Activated naive CD8-positive, alpha-beta T cell treated with anti-CD3 and anti-CD28 coated beads, Interleukin-2, amount 50 U/mL, for 24 hours (primary cell): ENCODE data around the gene CREBL2.
A peak's percentile ranks its signal among the peaks of the same experiment; 100 is the strongest.

ENCODE experiments used
- ATAC-seq: fragments of 150-1000 bp; cut with Tn5 transposase; one replicate; pipeline ENCODE4 v1.10.0; 2021
- DNase-seq: peaks from one replicate; pipeline ENCODE4 v3.0.0; 2021
- H3K27ac Mint-ChIP-seq: one replicate; pipeline ENCODE4 v1.8.0; 2021; ENCODE audit warnings: mild to moderate bottlenecking, mixed read lengths
- H3K27me3 Mint-ChIP-seq: one replicate; pipeline ENCODE4 v1.8.0; 2021; ENCODE audit warnings: mixed read lengths
- H3K36me3 Mint-ChIP-seq: one replicate; pipeline ENCODE4 v1.8.0; 2021; ENCODE audit warnings: low read depth, mixed read lengths
- H3K4me1 Mint-ChIP-seq: one replicate; pipeline ENCODE4 v1.8.0; 2021; ENCODE audit warnings: mixed read lengths
- H3K4me3 Mint-ChIP-seq: one replicate; pipeline ENCODE4 v1.8.0; 2021; ENCODE audit warnings: mild to moderate bottlenecking, moderate library complexity, mixed read lengths
- H3K9me3 Mint-ChIP-seq: one replicate; pipeline ENCODE4 v1.8.0; 2021; ENCODE audit warnings: mixed read lengths

CREBL2 gene

GRCh38 chr12:12663644-12664294 is 52.1 kb downstream of the CREBL2 start:
- no peaks in the 10 kb centered on the region for H3K9me3 Mint-ChIP-seq
- no peaks in the 10 kb centered on the region for H3K27me3 Mint-ChIP-seq
- H3K27ac Mint-ChIP-seq = no peak overlapping the region
- no peak for DNase-seq
- no peaks in the 10 kb centered on the region for H3K4me1 Mint-ChIP-seq
- H3K4me3 Mint-ChIP-seq = no peak overlapping the region
- ATAC-seq = no peak
- H3K36me3 Mint-ChIP-seq = no peaks in the 10 kb centered on the region

DNA sequence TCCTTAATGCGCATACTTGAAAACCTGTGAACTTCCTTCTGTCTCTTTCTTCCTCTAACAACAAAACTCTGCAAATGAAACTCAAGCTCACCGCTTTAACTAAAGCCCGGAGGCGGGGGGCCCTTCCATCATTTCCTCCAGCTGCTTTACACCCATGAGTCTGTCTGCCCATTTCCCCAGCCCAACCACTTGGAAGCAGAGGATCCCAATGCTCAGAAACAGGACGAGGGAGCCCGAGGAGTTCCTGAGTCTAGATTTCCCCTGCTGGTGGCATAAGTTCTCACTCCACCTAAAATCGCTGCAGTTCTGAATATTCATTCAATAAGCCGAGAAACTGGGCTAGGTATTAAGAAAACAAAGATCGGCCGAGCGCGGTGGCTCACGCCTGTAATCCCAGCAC is 53.5 kb downstream of the CREBL2 start:
- H3K27ac Mint-ChIP-seq = no peak overlapping the region
- DNase-seq = no peak
- no peak for ATAC-seq
- H3K4me3 Mint-ChIP-seq = no peak overlapping the region
- no peaks in the 10 kb centered on the region for H3K27me3 Mint-ChIP-seq
- H3K4me1 Mint-ChIP-seq = no peaks in the 10 kb centered on the region
- no peaks in the 10 kb centered on the region for H3K36me3 Mint-ChIP-seq
- H3K9me3 Mint-ChIP-seq = no peaks in the 10 kb centered on the region

DNA sequence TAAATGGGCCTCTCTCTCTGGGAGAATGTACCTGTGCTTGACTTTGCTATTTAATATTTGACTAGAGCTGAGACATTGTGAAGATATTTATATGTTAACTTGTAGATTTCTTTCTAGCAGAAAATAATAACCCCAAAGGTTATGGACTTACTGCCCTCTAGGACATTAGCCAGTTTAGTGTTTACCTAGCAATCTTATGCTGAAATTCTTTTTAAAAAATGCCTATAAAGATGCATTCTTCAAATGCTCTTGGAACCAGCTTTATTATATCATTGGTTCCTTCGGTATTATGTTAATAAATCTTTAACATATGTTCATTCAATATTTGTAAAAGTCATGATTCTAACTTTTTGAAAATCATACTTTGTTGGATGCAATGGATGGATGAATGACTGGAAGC is 56.3 kb downstream of the CREBL2 start:
- ATAC-seq = no peak
- Mint-ChIP-seq H3K36me3 (no peaks in the 10 kb centered on the region), H3K9me3 (no peaks in the 10 kb centered on the region)

GRCh38 chr12:12669020-12669419 is 57.3 kb downstream of the CREBL2 start:
- H3K36me3 Mint-ChIP-seq = no peaks in the 10 kb centered on the region
- no peak overlapping the region for H3K4me3 Mint-ChIP-seq
- DNase-seq = no peak
- H3K27me3 Mint-ChIP-seq = no peaks in the 10 kb centered on the region
- peaks cover 20% of the 10 kb centered on the region for H3K4me1 Mint-ChIP-seq
- ATAC-seq = no peak
- no peaks in the 10 kb centered on the region for H3K9me3 Mint-ChIP-seq
- no peak overlapping the region for H3K27ac Mint-ChIP-seq

More for the DNA sequence above, 56.3 kb downstream of the CREBL2 start:
- Mint-ChIP-seq H3K4me3 (no peak overlapping the region), H3K4me1 (peaks cover 13% of the 10 kb centered on the region), H3K27ac (no peak overlapping the region), H3K27me3 (no peaks in the 10 kb centered on the region)
- no peak for DNase-seq

DNA sequence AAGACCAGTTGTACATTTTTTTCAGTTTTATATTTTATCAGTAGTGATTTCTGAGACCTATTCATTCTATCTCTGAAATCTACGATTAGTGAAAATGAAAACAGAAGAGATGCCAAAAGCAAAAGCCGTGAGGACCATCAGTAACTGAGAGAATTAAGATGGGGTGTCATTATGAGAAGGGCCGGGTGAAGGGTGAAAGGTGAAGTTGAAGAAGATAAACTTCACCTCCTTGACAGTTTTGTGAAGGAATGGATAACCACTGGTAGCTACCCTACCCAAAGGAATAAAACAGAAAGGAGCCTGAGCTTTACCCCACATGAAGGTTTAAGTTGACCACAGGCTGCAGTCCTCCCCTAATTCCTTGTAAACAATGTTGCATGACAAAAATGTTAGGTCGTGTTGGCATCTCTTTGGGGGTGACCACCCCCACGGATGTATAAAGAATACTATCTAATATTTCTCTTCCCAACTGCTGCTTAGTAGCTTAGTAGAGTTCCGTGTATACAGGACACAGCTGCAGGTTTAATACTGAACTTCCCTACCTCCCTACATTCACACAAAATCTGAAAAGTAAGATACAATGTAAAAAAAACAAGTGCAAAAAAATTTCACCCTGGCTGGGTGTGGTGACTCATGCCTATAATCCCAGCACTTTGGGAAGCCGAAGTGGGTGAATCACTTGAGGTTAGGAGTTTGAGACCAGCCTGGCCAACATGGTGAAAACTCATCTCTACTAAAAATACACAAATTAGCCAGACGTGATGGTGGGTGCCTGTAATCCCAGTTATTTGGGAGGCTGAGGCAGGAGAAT is 60.4 kb downstream of the CREBL2 start:
- no peaks in the 10 kb centered on the region for H3K27me3 Mint-ChIP-seq
- ATAC-seq = no peak
- no peaks in the 10 kb centered on the region for H3K36me3 Mint-ChIP-seq
- no peaks in the 10 kb centered on the region for H3K9me3 Mint-ChIP-seq
- DNase-seq = no peak
- H3K4me1 Mint-ChIP-seq = peaks cover 20% of the 10 kb centered on the region
- no peak overlapping the region for H3K4me3 Mint-ChIP-seq
- H3K27ac Mint-ChIP-seq = no peak overlapping the region

DNA sequence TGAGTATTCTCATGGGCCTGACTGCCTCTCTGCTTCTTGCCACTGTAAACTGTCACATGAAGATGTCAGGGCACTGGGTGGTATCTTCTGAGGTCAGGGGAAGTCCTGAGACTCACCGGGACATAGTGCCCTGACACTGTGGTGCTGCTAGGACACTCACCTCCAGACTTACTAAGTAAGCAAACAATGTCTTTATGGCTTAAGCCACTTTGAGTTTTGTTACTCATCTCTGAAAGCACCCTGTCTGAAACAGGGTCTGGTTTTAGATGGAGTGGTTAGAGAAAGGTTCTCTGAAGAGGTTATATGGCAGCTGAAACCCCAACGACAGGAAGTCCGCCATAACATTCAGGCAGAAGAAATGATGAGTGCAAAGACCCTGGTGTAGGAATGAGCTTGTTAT is 61.6 kb downstream of the CREBL2 start:
- peak; percentile 98 for ATAC-seq
- Mint-ChIP-seq H3K9me3 (no peaks in the 10 kb centered on the region), H3K4me3 (no peak overlapping the region), H3K27me3 (no peaks in the 10 kb centered on the region), H3K27ac (peak overlapping the region; percentile 0), H3K36me3 (no peaks in the 10 kb centered on the region), H3K4me1 (peaks cover 20% of the 10 kb centered on the region)
- DNase-seq = peak; percentile 13

DNA sequence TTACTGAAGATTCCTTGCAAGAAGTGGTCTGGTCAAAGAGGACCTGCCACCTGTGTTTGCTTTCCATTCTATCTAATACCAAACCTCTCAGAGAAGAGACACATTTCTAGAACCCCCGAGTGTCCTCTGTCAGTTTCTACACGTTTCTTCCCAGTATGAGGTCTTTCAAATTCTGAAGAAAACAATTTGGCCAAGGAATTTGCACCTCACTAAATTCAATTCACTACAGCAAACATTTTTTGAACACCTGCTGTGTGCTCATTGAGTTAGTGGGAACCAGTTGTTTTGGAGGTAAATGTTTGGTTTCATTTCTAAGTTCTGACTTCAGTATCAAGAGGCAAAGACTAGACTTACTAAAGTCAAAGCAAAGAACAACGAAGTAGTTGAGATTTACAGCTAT is 64.9 kb downstream of the CREBL2 start:
- no peaks in the 10 kb centered on the region for H3K27me3 Mint-ChIP-seq
- no peaks in the 10 kb centered on the region for H3K36me3 Mint-ChIP-seq
- ATAC-seq (no peak), DNase-seq (no peak)
- no peak overlapping the region for H3K27ac Mint-ChIP-seq
- H3K9me3 Mint-ChIP-seq = no peaks in the 10 kb centered on the region
- peaks cover 19% of the 10 kb centered on the region for H3K4me1 Mint-ChIP-seq
- H3K4me3 Mint-ChIP-seq = no peak overlapping the region

- Mint-ChIP-seq H3K4me1 (no peaks in the 10 kb centered on the region), H3K27ac (no peak overlapping the region), H3K36me3 (no peaks in the 10 kb centered on the region), H3K27me3 (no peaks in the 10 kb centered on the region), H3K4me3 (no peak overlapping the region), H3K9me3 (no peaks in the 10 kb centered on the region)
- DNase-seq = no peak
- ATAC-seq = no peak
Observed at GRCh38 chr12:12681061-12681765, 69.5 kb downstream of the CREBL2 start.

DNA sequence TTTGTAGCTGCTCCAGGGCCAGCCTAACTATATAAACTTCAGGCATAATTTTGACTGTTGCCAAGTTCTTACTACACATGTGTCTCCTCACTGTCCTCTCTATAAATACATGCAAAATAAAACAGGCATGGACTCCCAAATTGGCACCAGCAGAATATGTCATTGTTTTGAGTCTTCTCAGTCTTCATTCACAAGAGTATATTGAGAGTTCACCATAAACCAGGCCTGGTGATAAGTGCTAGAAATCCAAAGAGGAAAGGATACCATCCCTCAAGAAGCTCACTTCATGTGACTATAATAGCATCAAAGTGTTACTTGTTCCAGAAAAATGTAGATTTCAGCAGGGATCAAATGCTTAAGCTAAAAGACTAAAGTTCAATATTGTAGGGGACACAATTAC is 70.6 kb downstream of the CREBL2 start:
- Mint-ChIP-seq H3K4me1 (no peaks in the 10 kb centered on the region), H3K4me3 (no peak overlapping the region), H3K9me3 (no peaks in the 10 kb centered on the region), H3K27ac (no peak overlapping the region), H3K36me3 (no peaks in the 10 kb centered on the region), H3K27me3 (no peaks in the 10 kb centered on the region)
- no peak for DNase-seq
- no peak for ATAC-seq

- ATAC-seq (no peak), DNase-seq (no peak)
- no peaks in the 10 kb centered on the region for H3K36me3 Mint-ChIP-seq
- no peak overlapping the region for H3K27ac Mint-ChIP-seq
- H3K27me3 Mint-ChIP-seq = no peaks in the 10 kb centered on the region
- H3K9me3 Mint-ChIP-seq = no peaks in the 10 kb centered on the region
- H3K4me3 Mint-ChIP-seq = no peak overlapping the region
- no peaks in the 10 kb centered on the region for H3K4me1 Mint-ChIP-seq
Observed at GRCh38 chr12:12683136-12683697, 71.5 kb downstream of the CREBL2 start.

DNA sequence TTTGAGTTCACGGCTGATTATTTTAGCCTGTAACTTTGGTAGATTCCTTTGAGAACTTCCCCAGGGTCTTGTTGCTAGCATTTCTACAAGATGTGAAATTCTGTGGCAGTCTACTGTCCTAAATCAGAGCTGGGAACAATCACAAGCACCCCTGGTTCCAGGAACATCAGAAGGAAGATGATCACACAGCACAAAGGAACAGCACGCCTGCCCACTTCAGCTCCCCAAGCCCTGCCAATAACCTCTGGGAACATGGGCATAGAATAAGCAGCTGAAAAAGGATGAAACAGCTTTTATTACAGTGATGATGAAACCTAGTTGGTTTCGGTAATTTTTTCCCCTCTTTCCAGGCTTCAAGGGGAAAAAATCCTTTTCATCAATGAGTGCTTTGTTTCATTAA is 72.0 kb downstream of the CREBL2 start:
- Mint-ChIP-seq H3K4me3 (no peak overlapping the region), H3K27me3 (no peaks in the 10 kb centered on the region), H3K4me1 (no peaks in the 10 kb centered on the region), H3K27ac (no peak overlapping the region), H3K9me3 (no peaks in the 10 kb centered on the region), H3K36me3 (no peaks in the 10 kb centered on the region)
- ATAC-seq = no peak
- DNase-seq = no peak

GRCh38 chr12:12684375-12685106 is 72.9 kb downstream of the CREBL2 start:
- no peaks in the 10 kb centered on the region for H3K36me3 Mint-ChIP-seq
- ATAC-seq (no peak), DNase-seq (peak; percentile 21)
- H3K27ac Mint-ChIP-seq = no peak overlapping the region
- H3K27me3 Mint-ChIP-seq = no peaks in the 10 kb centered on the region
- H3K9me3 Mint-ChIP-seq = no peaks in the 10 kb centered on the region
- H3K4me1 Mint-ChIP-seq = no peaks in the 10 kb centered on the region
- H3K4me3 Mint-ChIP-seq = no peak overlapping the region

- peaks cover 7% of the 10 kb centered on the region for H3K4me1 Mint-ChIP-seq
- no peak overlapping the region for H3K27ac Mint-ChIP-seq
- no peaks in the 10 kb centered on the region for H3K27me3 Mint-ChIP-seq
- ATAC-seq (no peak), DNase-seq (no peak)
- H3K36me3 Mint-ChIP-seq = no peaks in the 10 kb centered on the region
- no peak overlapping the region for H3K4me3 Mint-ChIP-seq
- H3K9me3 Mint-ChIP-seq = no peaks in the 10 kb centered on the region
Observed at GRCh38 chr12:12685305-12685704, 73.6 kb downstream of the CREBL2 start.

DNA sequence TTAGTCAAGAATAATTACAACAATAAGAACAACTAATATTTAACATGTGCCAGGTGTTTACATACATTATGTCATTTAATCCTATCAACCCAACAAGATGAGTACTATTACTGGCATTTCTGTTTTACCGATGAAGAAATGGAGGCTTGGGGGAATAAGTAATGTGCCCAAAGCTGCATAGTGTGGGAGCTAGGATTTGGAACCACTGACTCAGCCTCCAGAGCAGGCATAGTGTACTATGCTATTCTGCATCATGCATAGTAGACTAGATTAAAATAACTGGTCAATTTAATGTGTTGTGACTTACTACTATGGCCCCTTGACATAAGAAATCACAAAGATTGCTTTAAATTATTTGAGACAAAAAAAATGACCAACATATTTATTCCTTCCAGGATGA is 74.8 kb downstream of the CREBL2 start:
- DNase-seq (no peak), ATAC-seq (no peak)
- Mint-ChIP-seq H3K4me3 (no peak overlapping the region), H3K9me3 (no peaks in the 10 kb centered on the region), H3K4me1 (peaks cover 18% of the 10 kb centered on the region), H3K36me3 (no peaks in the 10 kb centered on the region), H3K27me3 (no peaks in the 10 kb centered on the region), H3K27ac (no peak overlapping the region)
